ENCODE data around the gene TSPAN18. TPM values are rescaled to one million over a fixed set of nuclear protein-coding genes. Genes with fewer than 3 reads are reported as not detected.

TSPAN18 gene
- polyA plus RNA-seq, 1 of the 3 experiments (the other 2 are of a cell fraction) = 0.72 TPM

DNA sequence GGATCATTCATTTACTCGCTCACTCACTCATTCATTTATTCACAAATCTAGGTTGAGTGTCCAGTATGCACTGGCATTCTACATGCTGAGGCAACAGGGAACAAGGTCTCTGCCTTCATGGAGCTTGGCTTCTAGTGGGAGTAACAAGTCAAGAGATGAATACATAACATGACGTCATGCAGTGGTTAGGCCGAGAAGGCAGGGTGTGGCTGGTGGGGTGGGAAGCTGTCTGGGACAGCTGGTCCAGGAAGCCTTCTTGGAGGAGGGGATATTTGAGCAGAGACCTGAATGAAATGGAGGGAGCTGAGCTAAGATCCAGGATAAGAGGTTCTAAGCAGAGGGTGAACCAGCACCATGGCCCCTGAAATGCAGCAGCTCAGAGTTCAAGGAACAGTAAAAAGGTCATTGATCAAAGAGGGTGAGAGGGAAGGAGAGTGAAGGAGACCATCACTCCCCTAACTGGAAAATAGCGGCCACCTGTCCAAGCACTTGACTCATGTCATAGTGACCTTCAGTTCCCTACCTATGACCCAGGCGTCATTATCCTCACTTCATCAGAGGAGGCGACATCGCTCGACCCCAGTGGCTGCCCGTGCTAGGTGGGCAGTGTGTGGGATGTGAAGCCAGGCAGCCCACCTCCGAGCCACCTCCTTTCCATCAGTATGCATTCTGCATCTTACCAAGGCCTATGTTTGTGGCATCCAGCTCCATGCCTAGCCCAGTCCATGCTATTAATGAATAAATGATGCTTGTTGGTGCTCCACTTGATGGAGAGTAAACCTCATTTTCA lies 105.0 kb downstream of the TSPAN18 start:
- TF ChIP-seq RCOR1 (IDR thresholded peaks at IDR 0.05; ENCODE audit: low read length) (no peak), MEF2A (IDR thresholded peaks at IDR 0.05; ENCODE audit: borderline replicate concordance, low read depth) (no peak), FOXM1 (IDR thresholded peaks at IDR 0.05; ENCODE audit: low read depth) (no peak), PBX3 (IDR thresholded peaks at IDR 0.05) (no peak), SIN3A (IDR thresholded peaks at IDR 0.05; ENCODE audit: borderline replicate concordance, low read depth, low read length) (no peak), GATA2 (CRISPR knock-in tag; IDR thresholded peaks at IDR 0.05) (no peak), EP300 (IDR thresholded peaks at IDR 0.05; ENCODE audit: borderline replicate concordance in 1 of 2, low read depth in 1 of 2, low read length in 1 of 2) (no peak), NRF1 (IDR thresholded peaks at IDR 0.05; ENCODE audit: low read depth, low read length) (no peak), POLR2AphosphoS5 (IDR thresholded peaks at IDR 0.05; ENCODE audit: low read depth, low read length) (no peak), FOSL2 (IDR thresholded peaks at IDR 0.05; ENCODE audit: borderline replicate concordance, low read depth) (no peak)
- TF ChIP-seq, protein P1, sequence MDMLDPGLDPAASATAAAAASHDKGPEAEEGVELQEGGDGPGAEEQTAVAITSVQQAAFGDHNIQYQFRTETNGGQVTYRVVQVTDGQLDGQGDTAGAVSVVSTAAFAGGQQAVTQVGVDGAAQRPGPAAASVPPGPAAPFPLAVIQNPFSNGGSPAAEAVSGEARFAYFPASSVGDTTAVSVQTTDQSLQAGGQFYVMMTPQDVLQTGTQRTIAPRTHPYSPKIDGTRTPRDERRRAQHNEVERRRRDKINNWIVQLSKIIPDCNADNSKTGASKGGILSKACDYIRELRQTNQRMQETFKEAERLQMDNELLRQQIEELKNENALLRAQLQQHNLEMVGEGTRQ (IDR thresholded peaks at IDR 0.05; ENCODE audit: borderline replicate concordance, low read depth, low read length) = no peak
- TF ChIP-seq, protein P2, sequence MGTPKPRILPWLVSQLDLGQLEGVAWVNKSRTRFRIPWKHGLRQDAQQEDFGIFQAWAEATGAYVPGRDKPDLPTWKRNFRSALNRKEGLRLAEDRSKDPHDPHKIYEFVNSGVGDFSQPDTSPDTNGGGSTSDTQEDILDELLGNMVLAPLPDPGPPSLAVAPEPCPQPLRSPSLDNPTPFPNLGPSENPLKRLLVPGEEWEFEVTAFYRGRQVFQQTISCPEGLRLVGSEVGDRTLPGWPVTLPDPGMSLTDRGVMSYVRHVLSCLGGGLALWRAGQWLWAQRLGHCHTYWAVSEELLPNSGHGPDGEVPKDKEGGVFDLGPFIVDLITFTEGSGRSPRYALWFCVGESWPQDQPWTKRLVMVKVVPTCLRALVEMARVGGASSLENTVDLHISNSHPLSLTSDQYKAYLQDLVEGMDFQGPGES (IDR thresholded peaks at IDR 0.05; ENCODE audit: low read depth, low read length) = no peak
- 79% methylated on average over 5 of the region's 10 CpGs for WGBS (ENCODE audit: low lambda C conversion rate)
- Histone ChIP-seq H4K20me1 (ENCODE audit: insufficient read depth) (no peaks in the 10 kb centered on the region), H2AFZ (ENCODE audit: low read depth) (no peak overlapping the region), H3K36me3 (replicated peaks in 1 of 2; ENCODE audit: control insufficient read depth in 1 of 2, insufficient read depth in 2 of 2, low read length in 1 of 2) (no peaks in the 10 kb centered on the region), H3K9me2 (no peaks in the 10 kb centered on the region), H3K4me2 (no peak overlapping the region), H3F3A (replicated peaks; ENCODE audit: insufficient read depth) (no peaks in the 10 kb centered on the region), H3K79me2 (ENCODE audit: insufficient read depth) (no peaks in the 10 kb centered on the region), H3K9me3 (no peaks in the 10 kb centered on the region), H3K27ac (ENCODE audit: low read depth in 2 of 2, low read length in 1 of 2) (no peak overlapping the region), H3K27me3 (ENCODE audit: insufficient read depth) (no peaks in the 10 kb centered on the region), H3K9ac (no peak overlapping the region), H3K4me1 (ENCODE audit: control insufficient read depth in 1 of 2, insufficient read depth in 2 of 2, low read depth in 1 of 2, low read length in 1 of 2) (peaks cover 0 to 38% of the 10 kb centered on the region in 2 experiments; a peak in 2 of 4 replicates), H3K4me3 (ENCODE audit: low read depth in 2 of 2, low read length in 1 of 2) (no peak overlapping the region)
- ChIA-PET CTCF (interaction anchor here (0.7 to 3.6 kb wide), 8 partner anchors 9 to 210 kb away, joined by 3 to 11 read pairs (median 4); no protein-coding TSS in a partner anchor), POLR2A (no interaction called here)
- no peak for DNase-seq

DNA sequence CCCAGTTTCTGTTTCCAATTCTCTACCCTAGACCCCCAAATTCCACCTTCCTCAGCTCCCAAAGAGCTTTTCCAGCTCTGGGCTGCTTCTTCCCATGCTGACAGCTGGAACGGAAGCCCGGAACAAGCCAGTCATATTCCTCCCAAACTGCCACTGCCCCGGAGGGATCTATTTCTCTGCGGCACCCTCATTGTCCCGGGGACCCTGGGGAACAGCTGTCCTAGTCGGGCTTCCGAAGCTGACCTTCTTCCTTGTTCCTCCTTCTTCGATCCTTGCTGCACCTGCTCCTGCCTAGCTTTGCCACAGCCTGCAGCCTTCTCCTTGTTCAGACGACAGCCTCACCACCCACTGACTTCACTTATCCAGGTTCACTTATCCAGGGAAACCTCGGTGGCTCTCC lies 105.7 kb downstream of the TSPAN18 start:
- Histone ChIP-seq H3K36me3 (replicated peaks in 1 of 2; ENCODE audit: control insufficient read depth in 1 of 2, insufficient read depth in 2 of 2, low read length in 1 of 2) (no peaks in the 10 kb centered on the region), H3K27me3 (ENCODE audit: insufficient read depth) (no peaks in the 10 kb centered on the region), H3K4me1 (ENCODE audit: control insufficient read depth in 1 of 2, insufficient read depth in 2 of 2, low read depth in 1 of 2, low read length in 1 of 2) (peaks cover 0 to 38% of the 10 kb centered on the region in 2 experiments; a peak in 2 of 4 replicates), H3K79me2 (ENCODE audit: insufficient read depth) (no peaks in the 10 kb centered on the region), H3K9me3 (no peaks in the 10 kb centered on the region), H3F3A (replicated peaks; ENCODE audit: insufficient read depth) (no peaks in the 10 kb centered on the region), H2AFZ (ENCODE audit: low read depth) (no peak overlapping the region), H4K20me1 (ENCODE audit: insufficient read depth) (no peaks in the 10 kb centered on the region), H3K9ac (no peak overlapping the region), H3K4me2 (no peak overlapping the region), H3K27ac (ENCODE audit: low read depth in 2 of 2, low read length in 1 of 2) (peak overlapping the region in 1 of 2 experiments; percentile 79; a peak in 1 of 4 replicates), H3K9me2 (no peaks in the 10 kb centered on the region), H3K4me3 (ENCODE audit: low read depth in 2 of 2, low read length in 1 of 2) (no peak overlapping the region)
- CTCF ChIA-PET = interaction anchor here (0.7 to 3.6 kb wide), 9 partner anchors 9 to 211 kb away, joined by 3 to 11 read pairs (median 4); no protein-coding TSS in a partner anchor
- WGBS (ENCODE audit: low lambda C conversion rate) = 73% methylated on average over 10 of the region's 10 CpGs
- DNase-seq = no peak
- POLR2A ChIA-PET = no interaction called here
- no peak for TF ChIP-seq ZBTB33 (IDR thresholded peaks at IDR 0.05; ENCODE audit: borderline replicate concordance, low read depth)
